ENCODE measurements around the gene MT1M.

MT1M gene

GRCh38 chr16:56607109-56607618 lies 25.3 kb upstream of the MT1M start:
- no peak overlapping the region for H2BK5ac ChIP-seq (ENCODE audit: low read length)
- H3K79me2 ChIP-seq (ENCODE audit: control insufficient read depth, insufficient read depth, low read length) = no peaks in the 10 kb centered on the region
- WGBS (ENCODE audit: extremely low coverage, insufficient coverage, low lambda C conversion rate) = no CpG with 5 or more reads among the region's 14 CpGs
- H3K36me3 ChIP-seq (ENCODE audit: control insufficient read depth, insufficient read depth, low read length) = no peaks in the 10 kb centered on the region
- no peak overlapping the region for H2BK120ac ChIP-seq (ENCODE audit: low read depth, low read length)
- H2AK5ac ChIP-seq (ENCODE audit: low read length) = no peak overlapping the region
- H4K5ac ChIP-seq (ENCODE audit: low read length) = no peak overlapping the region
- H4K8ac ChIP-seq (ENCODE audit: low read depth, low read length) = no peak overlapping the region
- H3K4ac ChIP-seq (ENCODE audit: low read depth, low read length) = no peak overlapping the region
- H3K27me3 ChIP-seq (ENCODE audit: insufficient read depth, low read length, poor library complexity) = peaks cover 6% of the 10 kb centered on the region
- H3K23ac ChIP-seq (ENCODE audit: low read length) = no peak overlapping the region
- peak overlapping the region; percentile 70 for H3K56ac ChIP-seq (ENCODE audit: low read length)
- peaks cover 9% of the 10 kb centered on the region for H3K4me1 ChIP-seq (ENCODE audit: control insufficient read depth, low read depth, low read length)
- no peak overlapping the region for H3K4me3 ChIP-seq (ENCODE audit: low read length)
- H3K18ac ChIP-seq (ENCODE audit: low read length) = peak overlapping the region; percentile 1
- H2BK15ac ChIP-seq (replicated peaks; ENCODE audit: low read depth) = no peak overlapping the region
- H3K79me1 ChIP-seq (ENCODE audit: low read length) = no peaks in the 10 kb centered on the region
- H3K27ac ChIP-seq (ENCODE audit: low read depth, low read length) = no peak overlapping the region
- no peak overlapping the region for H3K4me2 ChIP-seq (ENCODE audit: low read length)
- peak; percentile 84 for DNase-seq
- H3K9ac ChIP-seq (ENCODE audit: low read length) = no peak overlapping the region

GRCh38 chr16:56607675-56608042 lies 24.8 kb upstream of the MT1M start:
- WGBS (ENCODE audit: extremely low coverage, insufficient coverage, low lambda C conversion rate) = no CpG with 5 or more reads among the region's 2 CpGs
- peak overlapping the region; percentile 82 for H3K56ac ChIP-seq (ENCODE audit: low read length)
- H3K23ac ChIP-seq (ENCODE audit: low read length) = no peak overlapping the region
- peak overlapping the region; percentile 63 for H3K9ac ChIP-seq (ENCODE audit: low read length)
- no peak overlapping the region for H2BK120ac ChIP-seq (ENCODE audit: low read depth, low read length)
- no peak overlapping the region for H2BK5ac ChIP-seq (ENCODE audit: low read length)
- H4K8ac ChIP-seq (ENCODE audit: low read depth, low read length) = no peak overlapping the region
- H4K5ac ChIP-seq (ENCODE audit: low read length) = no peak overlapping the region
- H3K4me3 ChIP-seq (ENCODE audit: low read length) = no peak overlapping the region
- H2BK15ac ChIP-seq (replicated peaks; ENCODE audit: low read depth) = no peak overlapping the region
- H3K4me2 ChIP-seq (ENCODE audit: low read length) = no peak overlapping the region
- no peaks in the 10 kb centered on the region for H3K79me1 ChIP-seq (ENCODE audit: low read length)
- H3K36me3 ChIP-seq (ENCODE audit: control insufficient read depth, insufficient read depth, low read length) = no peaks in the 10 kb centered on the region
- H3K4ac ChIP-seq (ENCODE audit: low read depth, low read length) = no peak overlapping the region
- DNase-seq = no peak
- peaks cover 6% of the 10 kb centered on the region for H3K27me3 ChIP-seq (ENCODE audit: insufficient read depth, low read length, poor library complexity)
- peaks cover 9% of the 10 kb centered on the region for H3K4me1 ChIP-seq (ENCODE audit: control insufficient read depth, low read depth, low read length)
- H2AK5ac ChIP-seq (ENCODE audit: low read length) = no peak overlapping the region
- peak overlapping the region; percentile 45 for H3K27ac ChIP-seq (ENCODE audit: low read depth, low read length)
- H3K18ac ChIP-seq (ENCODE audit: low read length) = peak overlapping the region; percentile 62
- no peaks in the 10 kb centered on the region for H3K79me2 ChIP-seq (ENCODE audit: control insufficient read depth, insufficient read depth, low read length)

DNA sequence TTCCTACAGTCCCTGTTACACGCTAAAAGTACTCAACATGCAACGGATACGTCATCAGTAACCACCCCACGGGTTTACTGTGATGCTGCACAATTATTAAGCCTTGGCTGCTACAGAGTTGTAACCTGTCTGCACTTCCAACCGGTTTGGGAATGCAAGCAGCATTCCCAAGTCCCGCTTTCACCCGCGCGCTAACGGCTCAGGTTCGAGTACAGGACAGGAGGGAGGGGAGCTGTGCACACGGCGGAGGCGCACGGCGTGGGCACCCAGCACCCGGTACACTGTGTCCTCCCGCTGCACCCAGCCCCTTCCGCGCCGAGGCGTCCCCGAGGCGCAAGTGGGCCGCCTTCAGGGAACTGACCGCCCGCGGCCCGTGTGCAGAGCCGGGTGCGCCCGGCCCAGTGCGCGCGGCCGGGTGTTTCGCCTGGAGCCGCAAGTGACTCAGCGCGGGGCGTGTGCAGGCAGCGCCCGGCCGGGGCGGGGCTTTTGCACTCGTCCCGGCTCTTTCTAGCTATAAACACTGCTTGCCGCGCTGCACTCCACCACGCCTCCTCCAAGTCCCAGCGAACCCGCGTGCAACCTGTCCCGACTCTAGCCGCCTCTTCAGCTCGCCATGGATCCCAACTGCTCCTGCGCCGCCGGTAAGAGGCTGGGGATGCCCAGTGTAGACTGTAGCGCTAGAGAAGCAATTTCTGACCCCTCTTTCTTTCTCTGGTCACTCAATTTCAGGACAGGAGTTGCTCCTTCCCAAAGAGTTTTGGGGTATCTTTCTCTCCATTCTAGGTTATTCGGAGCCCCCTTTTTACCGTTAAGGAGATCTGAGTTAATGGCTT lies 24.2 kb upstream of the MT1M start, which contains the start of gene MT2A:
Gene MT2A, plus strand, starts transcription at position 542 of the 833 bp plus-strand sequence. Its CDS starts 72 bp downstream, at position 614.
- Histone ChIP-seq H2AK5ac (ENCODE audit: low read length) (no peak within 1 kb of the TSS), H3K9ac (ENCODE audit: low read length) (peak within 1 kb of the TSS; percentile 63), H3K56ac (ENCODE audit: low read length) (peak within 1 kb of the TSS; percentile 82), H3K79me1 (ENCODE audit: low read length) (no peaks in the 10 kb centered on the region), H2BK5ac (ENCODE audit: low read length) (no peak within 1 kb of the TSS), H3K27ac (ENCODE audit: low read depth, low read length) (peak within 1 kb of the TSS; percentile 45), H3K4me3 (ENCODE audit: low read length) (peak within 1 kb of the TSS; percentile 24), H3K27me3 (ENCODE audit: insufficient read depth, low read length, poor library complexity) (peaks cover 6% of the 10 kb centered on the region), H2BK120ac (ENCODE audit: low read depth, low read length) (peak within 1 kb of the TSS; percentile 66), H4K5ac (ENCODE audit: low read length) (no peak within 1 kb of the TSS), H3K23ac (ENCODE audit: low read length) (peak within 1 kb of the TSS; percentile 83), H3K4me1 (ENCODE audit: control insufficient read depth, low read depth, low read length) (peaks cover 9% of the 10 kb centered on the region), H3K4me2 (ENCODE audit: low read length) (peak within 1 kb of the TSS; percentile 52), H3K36me3 (ENCODE audit: control insufficient read depth, insufficient read depth, low read length) (no peaks in the 10 kb centered on the region), H3K79me2 (ENCODE audit: control insufficient read depth, insufficient read depth, low read length) (no peaks in the 10 kb centered on the region), H2BK15ac (replicated peaks; ENCODE audit: low read depth) (no peak within 1 kb of the TSS), H3K4ac (ENCODE audit: low read depth, low read length) (no peak within 1 kb of the TSS), H4K8ac (ENCODE audit: low read depth, low read length) (no peak within 1 kb of the TSS), H3K18ac (ENCODE audit: low read length) (peak within 1 kb of the TSS; percentile 62)
- no CpG with 5 or more reads among the region's 62 CpGs for WGBS (ENCODE audit: extremely low coverage, insufficient coverage, low lambda C conversion rate)
- DNase-seq = peak; percentile 96

- no peak overlapping the region for H3K9ac ChIP-seq (ENCODE audit: low read length)
- H3K4ac ChIP-seq (ENCODE audit: low read depth, low read length) = no peak overlapping the region
- H3K79me1 ChIP-seq (ENCODE audit: low read length) = no peaks in the 10 kb centered on the region
- H2BK15ac ChIP-seq (replicated peaks; ENCODE audit: low read depth) = no peak overlapping the region
- no peak overlapping the region for H3K4me3 ChIP-seq (ENCODE audit: low read length)
- H2BK5ac ChIP-seq (ENCODE audit: low read length) = no peak overlapping the region
- no peak overlapping the region for H4K8ac ChIP-seq (ENCODE audit: low read depth, low read length)
- H3K18ac ChIP-seq (ENCODE audit: low read length) = peak overlapping the region; percentile 13
- no peaks in the 10 kb centered on the region for H3K79me2 ChIP-seq (ENCODE audit: control insufficient read depth, insufficient read depth, low read length)
- no peak overlapping the region for H2AK5ac ChIP-seq (ENCODE audit: low read length)
- no peaks in the 10 kb centered on the region for H3K36me3 ChIP-seq (ENCODE audit: control insufficient read depth, insufficient read depth, low read length)
- WGBS (ENCODE audit: extremely low coverage, insufficient coverage, low lambda C conversion rate) = no CpG with 5 or more reads among the region's 21 CpGs
- peaks cover 6% of the 10 kb centered on the region for H3K27me3 ChIP-seq (ENCODE audit: insufficient read depth, low read length, poor library complexity)
- H3K4me2 ChIP-seq (ENCODE audit: low read length) = peak overlapping the region; percentile 52
- H3K27ac ChIP-seq (ENCODE audit: low read depth, low read length) = no peak overlapping the region
- peak; percentile 55 for DNase-seq
- H3K56ac ChIP-seq (ENCODE audit: low read length) = peak overlapping the region; percentile 58
- H3K4me1 ChIP-seq (ENCODE audit: control insufficient read depth, low read depth, low read length) = peaks cover 9% of the 10 kb centered on the region
- no peak overlapping the region for H2BK120ac ChIP-seq (ENCODE audit: low read depth, low read length)
- H3K23ac ChIP-seq (ENCODE audit: low read length) = no peak overlapping the region
- H4K5ac ChIP-seq (ENCODE audit: low read length) = no peak overlapping the region
Measured at GRCh38 chr16:56608876-56609462, 23.5 kb upstream of the MT1M start.

GRCh38 chr16:56609463-56609921 lies 23.0 kb upstream of the MT1M start:
- no peak overlapping the region for H3K27ac ChIP-seq (ENCODE audit: low read depth, low read length)
- H3K9ac ChIP-seq (ENCODE audit: low read length) = no peak overlapping the region
- H2BK120ac ChIP-seq (ENCODE audit: low read depth, low read length) = no peak overlapping the region
- H2BK15ac ChIP-seq (replicated peaks; ENCODE audit: low read depth) = no peak overlapping the region
- no CpG with 5 or more reads among the region's 6 CpGs for WGBS (ENCODE audit: extremely low coverage, insufficient coverage, low lambda C conversion rate)
- no peak overlapping the region for H2AK5ac ChIP-seq (ENCODE audit: low read length)
- H3K79me1 ChIP-seq (ENCODE audit: low read length) = no peaks in the 10 kb centered on the region
- no peak overlapping the region for H3K18ac ChIP-seq (ENCODE audit: low read length)
- H3K4me3 ChIP-seq (ENCODE audit: low read length) = no peak overlapping the region
- H3K4ac ChIP-seq (ENCODE audit: low read depth, low read length) = no peak overlapping the region
- no peaks in the 10 kb centered on the region for H3K36me3 ChIP-seq (ENCODE audit: control insufficient read depth, insufficient read depth, low read length)
- H3K27me3 ChIP-seq (ENCODE audit: insufficient read depth, low read length, poor library complexity) = peaks cover 6% of the 10 kb centered on the region
- no peak overlapping the region for H3K23ac ChIP-seq (ENCODE audit: low read length)
- H3K4me2 ChIP-seq (ENCODE audit: low read length) = no peak overlapping the region
- H2BK5ac ChIP-seq (ENCODE audit: low read length) = no peak overlapping the region
- H3K4me1 ChIP-seq (ENCODE audit: control insufficient read depth, low read depth, low read length) = peaks cover 9% of the 10 kb centered on the region
- H3K56ac ChIP-seq (ENCODE audit: low read length) = no peak overlapping the region
- no peak for DNase-seq
- no peak overlapping the region for H4K5ac ChIP-seq (ENCODE audit: low read length)
- H4K8ac ChIP-seq (ENCODE audit: low read depth, low read length) = no peak overlapping the region
- no peaks in the 10 kb centered on the region for H3K79me2 ChIP-seq (ENCODE audit: control insufficient read depth, insufficient read depth, low read length)
